Fibroblast of the conjunctiva (primary cell): ENCODE measurements around the gene RAB40B.
"Not testable (repeated sequence)": the region's sequence is repeated elsewhere in the genome, so short reads cannot be mapped to it uniquely, and the experiment has no call there.

ENCODE experiments used
- DNase-seq: peaks from one replicate; pipeline ENCODE4 v3.0.0-alpha.2; 2010; ENCODE audit warnings: low read depth

Gene RAB40B

GRCh38 chr17:82667668-82668000 is 30.9 kb downstream of the RAB40B start:
- no peak for DNase-seq

- DNase-seq = no peak
These were observed 31.4 kb downstream of the RAB40B start for GRCh38 chr17:82666931-82667667.

- DNase-seq = no peak
These were observed 32.6 kb downstream of the RAB40B start for GRCh38 chr17:82665891-82666290.

- DNase-seq = no peak
These were observed 33.3 kb downstream of the RAB40B start for GRCh38 chr17:82665217-82665616.

GRCh38 chr17:82664701-82665182 is 33.8 kb downstream of the RAB40B start:
- DNase-seq = no peak

- no peak for DNase-seq
These were observed 34.3 kb downstream of the RAB40B start for GRCh38 chr17:82664276-82664575.

GRCh38 chr17:82663381-82664275 is 34.9 kb downstream of the RAB40B start:
- DNase-seq = no peak

- DNase-seq = no peak
These were observed 35.7 kb downstream of the RAB40B start for GRCh38 chr17:82662711-82663261.

- no peak for DNase-seq
These were observed 36.5 kb downstream of the RAB40B start for GRCh38 chr17:82661717-82662683.

- DNase-seq = no peak
These were observed 38.6 kb downstream of the RAB40B start for GRCh38 chr17:82659886-82660285.

- DNase-seq = no peak
These were observed 39.6 kb downstream of the RAB40B start for GRCh38 chr17:82658796-82659452.

GRCh38 chr17:82658331-82658730 is 40.2 kb downstream of the RAB40B start:
- DNase-seq = no peak

- no peak for DNase-seq
These were observed 40.6 kb downstream of the RAB40B start for GRCh38 chr17:82657926-82658325.

- DNase-seq = no peak
These were observed 42.2 kb downstream of the RAB40B start for GRCh38 chr17:82656266-82656665.

- DNase-seq = no peak
These were observed 43.0 kb downstream of the RAB40B start for GRCh38 chr17:82655523-82655922.

- DNase-seq = no peak
These were observed 43.4 kb downstream of the RAB40B start for GRCh38 chr17:82655038-82655479.

- DNase-seq = not testable (repeated sequence)
These were observed 43.9 kb downstream of the RAB40B start for GRCh38 chr17:82654611-82655010.

GRCh38 chr17:82653651-82654528 is 44.6 kb downstream of the RAB40B start:
- no peak for DNase-seq

- DNase-seq = no peak
These were observed 47.8 kb downstream of the RAB40B start for GRCh38 chr17:82650723-82651122.
